GM18511 (cell line): ENCODE measurements around the gene SEC14L3.

Experiments
- ATAC-seq: cut with Tn5 transposase; IDR thresholded peaks from one replicate; pipeline ENCODE4 v1.9.1; 2021; ENCODE audit warnings: mild to moderate bottlenecking, moderate library complexity; ENCODE audit not compliant: unreplicated experiment

Gene SEC14L3

GRCh38 chr22:30445438-30446145, 26.2 kb downstream of the SEC14L3 start:
- no peak for ATAC-seq

GRCh38 chr22:30444632-30445437, 27.0 kb downstream of the SEC14L3 start:
- ATAC-seq: no peak

- ATAC-seq: no peak
Observed at GRCh38 chr22:30441088-30441487, 30.7 kb downstream of the SEC14L3 start.

- no peak for ATAC-seq
Observed at GRCh38 chr22:30439836-30440235, 32.0 kb downstream of the SEC14L3 start.

GRCh38 chr22:30439226-30439625, 32.6 kb downstream of the SEC14L3 start:
- ATAC-seq: no peak

- no peak for ATAC-seq
Observed at GRCh38 chr22:30438559-30438958, 33.3 kb downstream of the SEC14L3 start.

GRCh38 chr22:30436196-30436595, 35.6 kb downstream of the SEC14L3 start:
- no peak for ATAC-seq

- no peak for ATAC-seq
Observed at GRCh38 chr22:30435674-30436126, 36.1 kb downstream of the SEC14L3 start.

- no peak for ATAC-seq
Observed at GRCh38 chr22:30434843-30435242, 37.0 kb downstream of the SEC14L3 start.

- no peak for ATAC-seq
Observed at GRCh38 chr22:30433773-30434172, 38.0 kb downstream of the SEC14L3 start.

- no peak for ATAC-seq
Observed at GRCh38 chr22:30433227-30433626, 38.6 kb downstream of the SEC14L3 start.

- ATAC-seq: no peak
Observed at GRCh38 chr22:30432520-30432919, 39.3 kb downstream of the SEC14L3 start.

- ATAC-seq: no peak
Observed at GRCh38 chr22:30432096-30432495, 39.7 kb downstream of the SEC14L3 start.

GRCh38 chr22:30430933-30431332, 40.9 kb downstream of the SEC14L3 start:
- no peak for ATAC-seq

GRCh38 chr22:30429887-30430286, 41.9 kb downstream of the SEC14L3 start:
- ATAC-seq: no peak

GRCh38 chr22:30427871-30428270, 43.9 kb downstream of the SEC14L3 start:
- no peak for ATAC-seq

- ATAC-seq: no peak
Observed at GRCh38 chr22:30426388-30427353, 45.1 kb downstream of the SEC14L3 start.

GRCh38 chr22:30425616-30426387, 46.0 kb downstream of the SEC14L3 start, which contains the start of gene MTFP1:
TSS of gene MTFP1 (plus strand) at chr22:30425768. CDS start at chr22:30425880, 112 bp downstream.
- no peak for ATAC-seq

- no peak for ATAC-seq
Observed at GRCh38 chr22:30425327-30425615, 46.5 kb downstream of the SEC14L3 start.
